Measurements from ENCODE around the gene MVK. TPM values are rescaled to one million over a fixed set of nuclear protein-coding genes. Genes with fewer than 3 reads are reported as not detected.

MVK gene
- total RNA-seq, 1 experiment from 2014 or later = 28.9 TPM

DNA sequence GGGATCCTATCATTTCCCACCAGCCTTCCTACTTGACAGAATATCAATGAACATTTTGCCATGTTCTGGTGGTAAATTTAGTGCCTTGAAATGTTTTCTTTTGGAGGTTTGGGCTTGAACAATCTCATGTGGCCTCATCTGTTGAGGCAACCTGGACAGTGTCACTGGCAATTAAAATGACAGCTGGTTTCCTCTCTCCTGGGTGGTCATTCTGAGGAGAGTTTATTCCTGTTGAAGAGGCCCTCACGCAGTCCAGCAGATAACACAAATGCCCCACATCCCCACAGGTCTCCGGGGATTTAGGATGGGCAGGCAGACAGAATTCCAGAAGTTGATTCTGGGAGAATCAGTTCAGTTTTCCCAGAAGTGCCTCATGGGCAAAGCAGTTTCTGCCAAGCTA lies 42.2 kb upstream of the MVK start:
- Mint-ChIP-seq H3K9me3 (ENCODE audit: unreplicated experiment) (no peaks in the 10 kb centered on the region), H3K4me3 (ENCODE audit: unreplicated experiment) (no peak overlapping the region), H3K27me3 (ENCODE audit: insufficient read depth, unreplicated experiment) (no peaks in the 10 kb centered on the region), H3K4me1 (ENCODE audit: low read depth, unreplicated experiment) (no peaks in the 10 kb centered on the region), H3K36me3 (ENCODE audit: insufficient read depth, unreplicated experiment) (no peaks in the 10 kb centered on the region), H3K27ac (ENCODE audit: unreplicated experiment) (no peak overlapping the region)
- POLR2A ChIA-PET = no interaction called here
- DNase-seq = no peak
- TF ChIP-seq, protein P1, sequence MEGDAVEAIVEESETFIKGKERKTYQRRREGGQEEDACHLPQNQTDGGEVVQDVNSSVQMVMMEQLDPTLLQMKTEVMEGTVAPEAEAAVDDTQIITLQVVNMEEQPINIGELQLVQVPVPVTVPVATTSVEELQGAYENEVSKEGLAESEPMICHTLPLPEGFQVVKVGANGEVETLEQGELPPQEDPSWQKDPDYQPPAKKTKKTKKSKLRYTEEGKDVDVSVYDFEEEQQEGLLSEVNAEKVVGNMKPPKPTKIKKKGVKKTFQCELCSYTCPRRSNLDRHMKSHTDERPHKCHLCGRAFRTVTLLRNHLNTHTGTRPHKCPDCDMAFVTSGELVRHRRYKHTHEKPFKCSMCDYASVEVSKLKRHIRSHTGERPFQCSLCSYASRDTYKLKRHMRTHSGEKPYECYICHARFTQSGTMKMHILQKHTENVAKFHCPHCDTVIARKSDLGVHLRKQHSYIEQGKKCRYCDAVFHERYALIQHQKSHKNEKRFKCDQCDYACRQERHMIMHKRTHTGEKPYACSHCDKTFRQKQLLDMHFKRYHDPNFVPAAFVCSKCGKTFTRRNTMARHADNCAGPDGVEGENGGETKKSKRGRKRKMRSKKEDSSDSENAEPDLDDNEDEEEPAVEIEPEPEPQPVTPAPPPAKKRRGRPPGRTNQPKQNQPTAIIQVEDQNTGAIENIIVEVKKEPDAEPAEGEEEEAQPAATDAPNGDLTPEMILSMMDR (IDR thresholded peaks at IDR 0.05; ENCODE audit: insufficient read depth in 1 of 2, low read depth in 1 of 2, low read length in 1 of 2, severe bottlenecking in 1 of 2, unreplicated experiment in 1 of 2) = no peak
- H3K27me3 ChIP-seq (replicated peaks; ENCODE audit: control insufficient read depth, insufficient read depth, low read length) = no peaks in the 10 kb centered on the region
- no peaks in the 10 kb centered on the region; the same call in 1 of the 2 replicates for H3K36me3 ChIP-seq (ENCODE audit: control insufficient read depth, insufficient read depth, low read length)
- no peaks in the 10 kb centered on the region for H3K9me3 ChIP-seq
- intact Hi-C loops (cut with micrococcal nuclease; ENCODE audit: unreplicated experiment) = no loop called here
- CTCF ChIA-PET = no interaction called here
- no peaks in the 10 kb centered on the region for H3K4me1 ChIP-seq
- H3K4me3 ChIP-seq (ENCODE audit: low read depth, low read length) = no peak overlapping the region
- BruUV-seq (replicated peaks) = no TSS peak

DNA sequence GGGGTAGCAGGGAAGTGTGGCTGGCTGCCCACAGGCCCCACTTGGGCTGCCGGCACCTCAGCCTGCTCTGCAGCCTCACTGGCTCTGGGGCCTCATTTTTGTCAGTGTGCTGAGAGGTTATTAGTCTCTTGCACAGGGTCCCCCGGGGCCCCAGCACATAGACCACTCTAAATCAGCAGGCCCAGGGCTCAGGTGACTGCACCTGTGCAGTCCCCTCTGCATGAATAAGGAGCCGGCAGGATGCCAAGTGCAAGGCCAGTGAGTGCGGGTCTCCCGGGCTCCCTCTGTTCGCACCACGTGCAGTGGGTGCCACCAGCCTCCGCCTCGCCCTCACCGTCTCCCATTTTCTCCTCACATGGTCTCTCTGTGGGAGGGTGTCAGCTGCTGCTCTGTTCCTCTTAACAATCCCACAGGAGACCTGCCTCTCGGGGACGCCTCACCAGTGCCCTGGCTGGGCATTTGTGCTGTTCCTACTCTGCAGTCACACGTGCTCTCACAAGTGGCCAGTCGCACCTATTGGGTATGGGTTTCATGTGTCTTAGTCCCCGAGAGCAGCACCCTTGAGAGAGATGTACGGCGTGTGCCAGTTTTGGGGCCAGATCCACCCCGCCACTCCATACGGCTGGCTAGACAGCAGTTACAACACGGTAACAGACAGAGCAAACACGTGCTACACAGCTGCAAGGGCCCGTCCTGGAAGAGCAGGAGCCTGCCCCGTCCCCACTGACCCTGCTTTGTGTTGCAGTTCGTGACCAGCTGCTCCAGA lies 40.7 kb upstream of the MVK start:
- Histone ChIP-seq H3K4me1 (no peaks in the 10 kb centered on the region), H3K9me3 (no peaks in the 10 kb centered on the region), H3K27me3 (replicated peaks; ENCODE audit: control insufficient read depth, insufficient read depth, low read length) (no peaks in the 10 kb centered on the region), H3K4me3 (ENCODE audit: low read depth, low read length) (no peak overlapping the region), H3K36me3 (ENCODE audit: control insufficient read depth, insufficient read depth, low read length) (no peaks in the 10 kb centered on the region; the same call in 1 of the 2 replicates)
- no TSS peak for BruUV-seq (replicated peaks)
- POLR2A ChIA-PET = no interaction called here
- Mint-ChIP-seq H3K9me3 (ENCODE audit: unreplicated experiment) (no peaks in the 10 kb centered on the region), H3K36me3 (ENCODE audit: insufficient read depth, unreplicated experiment) (no peaks in the 10 kb centered on the region), H3K27me3 (ENCODE audit: insufficient read depth, unreplicated experiment) (no peaks in the 10 kb centered on the region), H3K27ac (ENCODE audit: unreplicated experiment) (no peak overlapping the region), H3K4me1 (ENCODE audit: low read depth, unreplicated experiment) (no peaks in the 10 kb centered on the region), H3K4me3 (ENCODE audit: unreplicated experiment) (no peak overlapping the region)
- TF ChIP-seq, protein P1 (IDR thresholded peaks at IDR 0.05; ENCODE audit: insufficient read depth in 1 of 2, low read depth in 1 of 2, low read length in 1 of 2, severe bottlenecking in 1 of 2, unreplicated experiment in 1 of 2) = no peak
- no peak for DNase-seq
- CTCF ChIA-PET = no interaction called here
- intact Hi-C loops (cut with micrococcal nuclease; ENCODE audit: unreplicated experiment) = no loop called here

DNA sequence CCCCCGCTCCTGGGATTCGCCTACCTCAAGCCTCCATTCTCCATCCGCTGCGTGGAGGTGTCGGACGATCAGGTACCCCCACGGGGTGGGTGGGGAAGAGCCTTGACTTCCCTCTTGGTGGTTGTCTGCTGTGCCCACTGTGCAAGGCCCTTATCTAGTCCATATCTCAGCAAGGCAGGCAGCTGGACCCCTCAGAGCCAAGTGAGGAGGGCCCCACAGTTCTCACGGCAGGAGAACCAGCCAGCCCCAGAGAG lies 40.2 kb upstream of the MVK start:
- Mint-ChIP-seq H3K27me3 (ENCODE audit: insufficient read depth, unreplicated experiment) (no peaks in the 10 kb centered on the region), H3K36me3 (ENCODE audit: insufficient read depth, unreplicated experiment) (no peaks in the 10 kb centered on the region), H3K4me3 (ENCODE audit: unreplicated experiment) (no peak overlapping the region), H3K4me1 (ENCODE audit: low read depth, unreplicated experiment) (no peaks in the 10 kb centered on the region), H3K9me3 (ENCODE audit: unreplicated experiment) (no peaks in the 10 kb centered on the region), H3K27ac (ENCODE audit: unreplicated experiment) (no peak overlapping the region)
- intact Hi-C loops (cut with micrococcal nuclease; ENCODE audit: unreplicated experiment) = no loop called here
- no TSS peak for BruUV-seq (replicated peaks)
- Histone ChIP-seq H3K4me3 (ENCODE audit: low read depth, low read length) (no peak overlapping the region), H3K27me3 (replicated peaks; ENCODE audit: control insufficient read depth, insufficient read depth, low read length) (no peaks in the 10 kb centered on the region), H3K36me3 (ENCODE audit: control insufficient read depth, insufficient read depth, low read length) (no peaks in the 10 kb centered on the region), H3K4me1 (no peaks in the 10 kb centered on the region), H3K9me3 (no peaks in the 10 kb centered on the region)
- ChIA-PET CTCF (no interaction called here), POLR2A (no interaction called here)
- DNase-seq = no peak
- TF ChIP-seq, protein P1 (IDR thresholded peaks at IDR 0.05; ENCODE audit: insufficient read depth in 1 of 2, low read depth in 1 of 2, low read length in 1 of 2, severe bottlenecking in 1 of 2, unreplicated experiment in 1 of 2) = no peak

Measured in Caco-2 (cell line).